Measurements from ENCODE around the gene FGF22. TPM values are rescaled to one million over a fixed set of nuclear protein-coding genes. Genes with fewer than 3 reads are reported as not detected.
"Not testable (repeated sequence)": the region's sequence is repeated elsewhere in the genome, so short reads cannot be mapped to it uniquely, and the experiment has no call there.

The FGF22 gene
- total RNA-seq, 1 experiment from 2014 or later: 1.3 TPM

GRCh38 chr19:663682-664117, 24.0 kb downstream of the FGF22 start:
- ChIA-PET POLR2A (ENCODE audit: unreplicated experiment) (interaction anchor here (0.5 kb wide), 1 partner anchor 77 kb away, joined by 3 read pairs; no protein-coding TSS in a partner anchor), CTCF (interaction anchor here (0.6 kb wide), 1 partner anchor 135 kb away, joined by 3 read pairs; no protein-coding TSS in a partner anchor)
- peak; percentile 2 for ATAC-seq
- no peaks in the 10 kb centered on the region for H3K9me2 ChIP-seq (replicated peaks; ENCODE audit: low read length)
- H3K27me3 ChIP-seq (ENCODE audit: low read length): no peaks in the 10 kb centered on the region
- peak overlapping the region; percentile 66 for H3K9ac ChIP-seq (ENCODE audit: low read length)
- peaks cover 24% of the 10 kb centered on the region for H4K20me1 ChIP-seq (ENCODE audit: low read length)
- no peaks in the 10 kb centered on the region for H3F3A ChIP-seq (ENCODE audit: low read length, unreplicated experiment)
- DNase-seq: no peak
- peak overlapping the region; percentile 73 for H2AFZ ChIP-seq (ENCODE audit: low read length)
- peak overlapping the region; percentile 64 for H3K4me3 ChIP-seq (ENCODE audit: low read length)
- TF ChIP-seq EZH2phosphoT487 (IDR thresholded peaks at IDR 0.05; ENCODE audit: borderline replicate concordance, low read length) (no peak), EZH2 (IDR thresholded peaks at IDR 0.05; ENCODE audit: low read length, unreplicated experiment) (no peak), CTCF (conservative IDR thresholded peaks at IDR 0.05; ENCODE audit: low read depth, low read length) (no peak)
- H3K36me3 ChIP-seq (ENCODE audit: low read depth, low read length): no peaks in the 10 kb centered on the region
- TSS peak; percentile 69 for BruUV-seq (replicated peaks)
- peaks cover 21% of the 10 kb centered on the region for H3K4me1 ChIP-seq (ENCODE audit: insufficient read depth, low read length)
- H3K27ac ChIP-seq (ENCODE audit: low read length): peak overlapping the region; percentile 30
- intact Hi-C loops (cut with micrococcal nuclease): loop anchor here (2.0 kb wide), 1 partner anchor 71 kb away; no protein-coding TSS in a partner anchor
- peak overlapping the region; percentile 82 for H3K4me2 ChIP-seq (ENCODE audit: low read length)
- no peaks in the 10 kb centered on the region for H3K9me3 ChIP-seq (ENCODE audit: low read length)
- peaks cover 42% of the 10 kb centered on the region for H3K79me2 ChIP-seq (ENCODE audit: low read length)

- TF ChIP-seq EZH2 (IDR thresholded peaks at IDR 0.05; ENCODE audit: low read length, unreplicated experiment): no peak
- peak; percentile 73 for TF ChIP-seq CTCF (conservative IDR thresholded peaks at IDR 0.05; ENCODE audit: low read depth, low read length)
- peaks cover 21% of the 10 kb centered on the region for H3K4me1 ChIP-seq (ENCODE audit: insufficient read depth, low read length)
- peak overlapping the region; percentile 82 for H2AFZ ChIP-seq (ENCODE audit: low read length)
- H3K4me3 ChIP-seq (ENCODE audit: low read length): peak overlapping the region; percentile 43; the same call in 1 of the 2 replicates
- no peak overlapping the region for H3K9ac ChIP-seq (ENCODE audit: low read length)
- H4K20me1 ChIP-seq (ENCODE audit: low read length): peaks cover 19% of the 10 kb centered on the region
- peak overlapping the region; percentile 76 for H3K4me2 ChIP-seq (ENCODE audit: low read length)
- no peaks in the 10 kb centered on the region for H3K9me2 ChIP-seq (replicated peaks; ENCODE audit: low read length)
- POLR2A ChIA-PET (ENCODE audit: unreplicated experiment): no interaction called here
- peak; percentile 15 for ATAC-seq
- H3F3A ChIP-seq (ENCODE audit: low read length, unreplicated experiment): no peaks in the 10 kb centered on the region
- H3K36me3 ChIP-seq (ENCODE audit: low read depth, low read length): no peaks in the 10 kb centered on the region
- H3K27me3 ChIP-seq (ENCODE audit: low read length): no peaks in the 10 kb centered on the region
- H3K79me2 ChIP-seq (ENCODE audit: low read length): peaks cover 30% of the 10 kb centered on the region
- no TSS peak for BruUV-seq (replicated peaks)
- CTCF ChIA-PET: no interaction called here
- intact Hi-C loops (cut with micrococcal nuclease): loop anchor here (2.0 kb wide), 1 partner anchor 70 kb away; no protein-coding TSS in a partner anchor
- H3K9me3 ChIP-seq (ENCODE audit: low read length): no peaks in the 10 kb centered on the region
- no peak overlapping the region for H3K27ac ChIP-seq (ENCODE audit: low read length)
- peak; percentile 82 for DNase-seq
Observed at GRCh38 chr19:664913-665443, 25.3 kb downstream of the FGF22 start.

GRCh38 chr19:666985-667573, 27.4 kb downstream of the FGF22 start:
- intact Hi-C loops (cut with micrococcal nuclease); DNase-seq; POLR2A ChIA-PET (ENCODE audit: unreplicated experiment); H4K20me1 ChIP-seq (ENCODE audit: low read length); H2AFZ ChIP-seq (ENCODE audit: low read length); H3K27ac ChIP-seq (ENCODE audit: low read length); CTCF ChIA-PET; H3K4me2 ChIP-seq (ENCODE audit: low read length); ATAC-seq; H3K9me3 ChIP-seq (ENCODE audit: low read length); H3K27me3 ChIP-seq (ENCODE audit: low read length); H3K4me3 ChIP-seq (ENCODE audit: low read length); H3K9ac ChIP-seq (ENCODE audit: low read length); H3K79me2 ChIP-seq (ENCODE audit: low read length); H3K9me2 ChIP-seq (replicated peaks; ENCODE audit: low read length); H3K36me3 ChIP-seq (ENCODE audit: low read depth, low read length); BruUV-seq (replicated peaks); H3F3A ChIP-seq (ENCODE audit: low read length, unreplicated experiment): not testable (repeated sequence)
- peaks cover 13% of the 10 kb centered on the region; the same call in 1 of the 2 replicates for H3K4me1 ChIP-seq (ENCODE audit: insufficient read depth, low read length)

- H3K27me3 ChIP-seq (ENCODE audit: low read length); CTCF ChIA-PET; H3K4me3 ChIP-seq (ENCODE audit: low read length); BruUV-seq (replicated peaks); H3K9me3 ChIP-seq (ENCODE audit: low read length); intact Hi-C loops (cut with micrococcal nuclease); H3K36me3 ChIP-seq (ENCODE audit: low read depth, low read length); H3F3A ChIP-seq (ENCODE audit: low read length, unreplicated experiment); H3K27ac ChIP-seq (ENCODE audit: low read length); ATAC-seq; H3K4me1 ChIP-seq (ENCODE audit: insufficient read depth, low read length); H3K9me2 ChIP-seq (replicated peaks; ENCODE audit: low read length); POLR2A ChIA-PET (ENCODE audit: unreplicated experiment); H2AFZ ChIP-seq (ENCODE audit: low read length); H3K4me2 ChIP-seq (ENCODE audit: low read length); H3K79me2 ChIP-seq (ENCODE audit: low read length); H3K9ac ChIP-seq (ENCODE audit: low read length); H4K20me1 ChIP-seq (ENCODE audit: low read length); DNase-seq: not testable (repeated sequence)
Observed at GRCh38 chr19:668675-669434, 29.2 kb downstream of the FGF22 start.
